GM12878 (cell line): ENCODE results near the gene ATP6V1C2. TPM values are rescaled to one million over a fixed set of nuclear protein-coding genes. Genes with fewer than 3 reads are reported as not detected.

Experiments used
- ATAC-seq: fragments of 200-7000 bp; cut with Tn5 transposase; 3 replicates; pipeline ENCODE4 v1.9.1; 2020; ENCODE audit warnings: mild to moderate bottlenecking, moderate library complexity
- BruUV-seq: library from RNA; stranded (reverse); fragments of 400-500 nt; replicated peaks from 2 replicates; lab custom pipeline; 2021; lab: Mats Ljungman, UMichigan
- CTCF ChIA-PET: fragments of 300-600 bp; sonication (Branson Sonifier 250); formaldehyde crosslinking; extraction: SDS; loops from one replicate; lab custom pipeline; 2021; ENCODE audit warnings: inconsistent platforms; lab: Yijun Ruan, JAX
- POLR2A ChIA-PET: fragments of 350-600 bp; formaldehyde crosslinking; extraction: SDS; loops from one replicate; lab custom pipeline; 2021; ENCODE audit warnings: inconsistent platforms; lab: Charles Lee
- RAD21 ChIA-PET: fragments of 300-600 bp; sonication (Branson Sonifier 250); formaldehyde crosslinking; loops from one replicate; lab custom pipeline; 2023; ENCODE audit warnings: antibody characterized with exemption; ENCODE audit not compliant: unreplicated experiment; lab: Charles Lee
- SMC1A ChIA-PET: fragments of 300-600 bp; sonication (Branson Sonifier 250); formaldehyde crosslinking; loops from one replicate; lab custom pipeline; 2023; ENCODE audit not compliant: unreplicated experiment, uncharacterized antibody; lab: Charles Lee
- DNase-seq: peaks from one replicate; pipeline ENCODE4 v3.0.0-alpha.2; 2011; ENCODE audit warnings: low read depth, low spot score
- FAIRE-seq: peaks from 3 replicates; lab custom pipeline; 2011; peaks lifted over from hg19 to GRCh38; lab: Jason Lieb, UNC
- H2AFZ ChIP-seq: 2 replicates; pipeline ENCODE4 v1.6.0; 2011; ENCODE audit warnings: low read depth, low read length, control low read depth; ENCODE audit not compliant: control insufficient read depth
- H3K27ac ChIP-seq: 2 replicates; pipeline ENCODE4 v1.5.1; 2011; ENCODE audit warnings: control low read depth; ENCODE audit not compliant: control insufficient read depth, insufficient read depth
- H3K27me3 ChIP-seq, 2 experiments: replicated peaks in 1 of 2; 2 replicates each; pipeline versions ENCODE4 v1.6.0 to v1.6.1; 2011; ENCODE audit warnings: low read length in 1 of 2; ENCODE audit not compliant: control insufficient read depth in 2 of 2, insufficient read depth in 2 of 2
- H3K36me3 ChIP-seq, 2 experiments: 2 replicates each; pipeline ENCODE4 v1.5.1; 2011; ENCODE audit warnings: low read length in 1 of 2; ENCODE audit not compliant: control insufficient read depth in 2 of 2, insufficient read depth in 2 of 2
- H3K4me1 ChIP-seq: 2 replicates; pipeline ENCODE4 v1.6.1; 2011; ENCODE audit warnings: mild to moderate bottlenecking, low read length, moderate library complexity, mixed read lengths; ENCODE audit not compliant: control insufficient read depth, insufficient read depth
- H3K4me2 ChIP-seq: 2 replicates; pipeline ENCODE4 v1.6.0; 2011; ENCODE audit warnings: control low read depth; ENCODE audit not compliant: control insufficient read depth, insufficient read depth
- H3K4me3 ChIP-seq: fragments of 200-600 bp; sonication (generic); 2 replicates; pipeline ENCODE4 v1.5.1; 2016
- H3K79me2 ChIP-seq: 2 replicates; pipeline ENCODE4 v1.6.0; 2011; ENCODE audit warnings: low read length; ENCODE audit not compliant: control insufficient read depth, insufficient read depth
- H3K9ac ChIP-seq: 2 replicates; pipeline ENCODE4 v1.8.0; 2011; ENCODE audit warnings: low read length, control low read depth, mixed read lengths; ENCODE audit not compliant: control insufficient read depth, insufficient read depth
- H3K9me3 ChIP-seq: replicated peaks from 3 replicates; pipeline ENCODE4 v1.5.1; 2011; ENCODE audit warnings: mild to moderate bottlenecking, low read length; ENCODE audit not compliant: control insufficient read depth, insufficient read depth
- H4K20me1 ChIP-seq: 2 replicates; pipeline ENCODE4 v1.6.0; 2011; ENCODE audit not compliant: control insufficient read depth, insufficient read depth
- ATF7 ChIP-seq: fragments of 450-650 bp; IDR thresholded peaks from 2 replicates; pipeline ENCODE4 v1.6.1; 2016; ENCODE audit warnings: low read depth, mild to moderate bottlenecking
- BACH1 ChIP-seq: fragments of 450-650 bp; IDR thresholded peaks from 2 replicates; pipeline ENCODE4 v1.6.1; 2017; ENCODE audit warnings: mild to moderate bottlenecking, borderline replicate concordance
- CREB1 ChIP-seq: IDR thresholded peaks from 2 replicates; pipeline ENCODE4 v1.6.1; 2012; ENCODE audit warnings: low read depth, mild to moderate bottlenecking, inconsistent platforms
- EED ChIP-seq: sonication (generic); IDR thresholded peaks from 2 replicates; pipeline ENCODE4 v1.6.1; 2016; ENCODE audit warnings: antibody characterized with exemption, low read depth
- KDM1A ChIP-seq: fragments of 200-600 bp; sonication (generic); IDR thresholded peaks from 2 replicates; pipeline ENCODE4 v1.6.1; 2016; ENCODE audit warnings: borderline replicate concordance
- MYB ChIP-seq: fragments of 150-350 bp; IDR thresholded peaks from 2 replicates; pipeline ENCODE4 v1.6.1; 2014; ENCODE audit warnings: mild to moderate bottlenecking, low read depth, low read length, borderline replicate concordance
- NFYA ChIP-seq: IDR thresholded peaks from 2 replicates; pipeline ENCODE4 v1.6.1; 2011; ENCODE audit warnings: low read depth, mild to moderate bottlenecking, low read length, improper control_type of control experiment, borderline replicate concordance
- RBBP5 ChIP-seq: fragments of 200-600 bp; sonication (generic); conservative IDR thresholded peaks from 2 replicates; pipeline ENCODE4 v1.6.1; 2016
- RELA ChIP-seq: fragments of 450-650 bp; IDR thresholded peaks from 2 replicates; pipeline ENCODE4 v1.8.0; 2014; ENCODE audit warnings: borderline replicate concordance; ENCODE audit not compliant: partially characterized antibody
- RELB ChIP-seq: fragments of 450-650 bp; IDR thresholded peaks from 2 replicates; pipeline ENCODE4 v1.6.1; 2017; ENCODE audit warnings: low read depth, mild to moderate bottlenecking, moderate library complexity
- SP1 ChIP-seq: IDR thresholded peaks from one replicate; pipeline ENCODE4 v1.6.1; 2011; ENCODE audit warnings: low read depth, low read length
- YY1 ChIP-seq: IDR thresholded peaks from 2 replicates; pipeline ENCODE4 v1.6.1; 2011; ENCODE audit warnings: low read depth, mild to moderate bottlenecking, low read length
- ZBED1 ChIP-seq: IDR thresholded peaks from 2 replicates; pipeline ENCODE4 v1.6.1; 2016; ENCODE audit warnings: borderline replicate concordance
- ZBTB33 ChIP-seq: fragments of 450-650 bp; IDR thresholded peaks from 2 replicates; pipeline ENCODE4 v1.6.1; 2017; ENCODE audit warnings: mild to moderate bottlenecking
- ZNF207 ChIP-seq: fragments of 450-650 bp; IDR thresholded peaks from 2 replicates; pipeline ENCODE4 v1.6.1; 2014; ENCODE audit warnings: antibody characterized with exemption, mild to moderate bottlenecking, borderline replicate concordance
- ZNF24 ChIP-seq: fragments of 450-650 bp; IDR thresholded peaks from 2 replicates; pipeline ENCODE4 v1.6.1; 2017; ENCODE audit warnings: antibody characterized with exemption, mild to moderate bottlenecking
- WGBS: methylation state at CpG from one replicate; pipeline ENCODE4 v1.1.6; 2016; ENCODE audit warnings: low lambda C conversion rate; ENCODE audit not compliant: insufficient replicate concordance, insufficient coverage; ENCODE audit errors: missing lambda C conversion rate; 5-methylcytosine and 5-hydroxymethylcytosine counted together
- in situ Hi-C: fragments of 300-500 bp; cut with MboI; formaldehyde crosslinking; loops from 9 replicates; pipeline ENCODE4 v1.14.3; 2018; ENCODE audit warnings: mixed read lengths
- intact Hi-C: fragments of 100-400 bp; cut with micrococcal nuclease; formaldehyde crosslinking; loops from one replicate; pipeline ENCODE4 v1.14.2; 2022; ENCODE audit not compliant: unreplicated experiment
- polyA plus RNA-seq, 11 experiments: library from polyadenylated mRNA; depleted of rRNA in 4 of 11; unstranded in 6 of 11; stranded (reverse) in 5 of 11; fragments of >200 nt; fragmentation: Nextera tagmentation in 4 of 11; fragmentation: Illumina TruSeq in 1 of 11; extraction: Ambion mirVana in 4 of 11; extraction: Trizol in 1 of 11; gene quantifications; 1 replicate in 1 of 11; 2 replicates in 10 of 11; pipeline versions ENCODE4 v1.2.1 to v1.2.3, GENCODE V29; 2011 to 2016; ENCODE audit warnings: inconsistent platforms in 2 of 11, missing spikeins in 2 of 11, low read depth in 1 of 11
- total RNA-seq, 4 experiments: library from RNA; depleted of rRNA in 3 of 4; stranded (reverse); fragments of >200 nt in 3 of 4; fragmentation: Illumina TruSeq in 1 of 4; extraction: Trizol in 1 of 4; gene quantifications; 2 replicates each; pipeline versions ENCODE4 v1.2.1 to v1.2.3, GENCODE V29; 2013 to 2021

The ATP6V1C2 gene
- total and polyA plus RNA-seq, 10 of the 15 experiments (the other 5 are each of a cell fraction or from before 2014, with no cell fraction given) = 0.04 to 1.5 (median 0.24) TPM; not detected in 1

GRCh38 chr2:10826625-10827024, 105.2 kb downstream of the ATP6V1C2 start:
- H4K20me1 ChIP-seq = no peaks in the 10 kb centered on the region
- no peak overlapping the region for H3K27ac ChIP-seq
- in situ Hi-C loops (no loop called here), intact Hi-C loops (no loop called here)
- POLR2A ChIA-PET = no interaction called here
- no peak for TF ChIP-seq ZBED1
- no peak for TF ChIP-seq RELA
- TF ChIP-seq ZNF207 = no peak
- TF ChIP-seq CREB1 = no peak
- no peak for TF ChIP-seq EED
- TF ChIP-seq YY1 = no peak
- no peak for TF ChIP-seq SP1
- TF ChIP-seq KDM1A = no peak
- no peak for TF ChIP-seq ZBTB33
- TF ChIP-seq RBBP5 = no peak
- TF ChIP-seq ATF7 = no peak
- TF ChIP-seq RELB = no peak
- TF ChIP-seq NFYA = no peak
- TF ChIP-seq ZNF24 = no peak
- no peak for TF ChIP-seq MYB
- TF ChIP-seq BACH1 = no peak
- no peaks in the 10 kb centered on the region for H3K36me3 ChIP-seq
- CTCF ChIA-PET = no interaction called here
- H2AFZ ChIP-seq = no peak overlapping the region
- H3K4me1 ChIP-seq = no peaks in the 10 kb centered on the region
- no peak for ATAC-seq
- WGBS = 62% methylated on average over 8 of the region's 8 CpGs
- BruUV-seq = no TSS peak
- no peak overlapping the region for H3K4me3 ChIP-seq
- no peaks in the 10 kb centered on the region; the same call in 2 of the 3 replicates for H3K9me3 ChIP-seq
- H3K4me2 ChIP-seq = no peak overlapping the region
- RAD21 ChIA-PET = no interaction called here
- no peak overlapping the region for H3K9ac ChIP-seq
- SMC1A ChIA-PET = no interaction called here
- no peaks in the 10 kb centered on the region for H3K79me2 ChIP-seq
- FAIRE-seq = no peak
- H3K27me3 ChIP-seq = peaks cover 0 to 3% of the 10 kb centered on the region in 2 experiments; a peak in 3 of 4 replicates
- DNase-seq = no peak
